Osteoblast (primary cell): Measurements from ENCODE around the gene RSPO3. TPM values are rescaled to one million over a fixed set of nuclear protein-coding genes. Genes with fewer than 3 reads are reported as not detected.
"Not testable (repeated sequence)": the region's sequence is repeated elsewhere in the genome, so short reads cannot be mapped to it uniquely, and the experiment has no call there.

Source experiments
- DNase-seq: peaks from one replicate; pipeline ENCODE4 v3.0.0; 2011; ENCODE audit warnings: low spot score, mixed read lengths; ENCODE audit not compliant: insufficient read length; ENCODE audit errors: missing footprints
- H2AFZ ChIP-seq: 2 replicates; pipeline ENCODE4 v1.6.0; 2011; ENCODE audit warnings: mild to moderate bottlenecking, low read length
- H3K27ac ChIP-seq: 2 replicates; pipeline ENCODE4 v1.5.1; 2011; ENCODE audit warnings: mild to moderate bottlenecking, low read depth, low read length, moderate library complexity
- H3K27me3 ChIP-seq: 2 replicates; pipeline ENCODE4 v1.6.0; 2012; ENCODE audit warnings: mild to moderate bottlenecking, control low read depth, inconsistent platforms, low read length, moderate library complexity; ENCODE audit not compliant: insufficient read depth
- H3K36me3 ChIP-seq: 2 replicates; pipeline ENCODE4 v1.5.1; 2011; ENCODE audit warnings: mild to moderate bottlenecking, low read length, control low read depth, moderate library complexity; ENCODE audit not compliant: insufficient read depth
- H3K4me1 ChIP-seq: 2 replicates; pipeline ENCODE4 v1.5.1; 2011; ENCODE audit warnings: mild to moderate bottlenecking, low read length, control low read depth, moderate library complexity; ENCODE audit not compliant: insufficient read depth
- H3K4me2 ChIP-seq: 2 replicates; pipeline ENCODE4 v1.6.0; 2011; ENCODE audit warnings: mild to moderate bottlenecking, low read length; ENCODE audit not compliant: insufficient read depth
- H3K4me3 ChIP-seq: fragments of 200-600 bp; sonication (generic); 3 replicates; pipeline ENCODE4 v1.5.1; 2012; ENCODE audit warnings: mild to moderate bottlenecking, low read length, inconsistent platforms; ENCODE audit not compliant: insufficient read depth
- H3K79me2 ChIP-seq: 2 replicates; pipeline ENCODE4 v1.6.0; 2012; ENCODE audit warnings: mild to moderate bottlenecking, low read length, control low read depth, inconsistent platforms; ENCODE audit not compliant: insufficient read depth
- H3K9me3 ChIP-seq: 2 replicates; pipeline ENCODE4 v1.5.1; 2011; ENCODE audit warnings: low read depth, low read length, control low read depth
- H4K20me1 ChIP-seq: 2 replicates; pipeline ENCODE4 v1.6.0; 2012; ENCODE audit warnings: mild to moderate bottlenecking, low read length, control low read depth; ENCODE audit not compliant: insufficient read depth
- CTCF ChIP-seq: IDR thresholded peaks from 2 replicates; pipeline ENCODE4 v1.5.1; 2011; ENCODE audit warnings: mild to moderate bottlenecking, low read depth, low read length, moderate library complexity; ENCODE audit errors: extremely low read depth
- total RNA-seq: library from RNA; depleted of rRNA; stranded (reverse); fragments of >200 nt; gene quantifications from 2 replicates; pipeline ENCODE4 v1.2.3, GENCODE V29; 2012

The RSPO3 gene
- total RNA-seq, 1 donor = 1.8 TPM

DNA sequence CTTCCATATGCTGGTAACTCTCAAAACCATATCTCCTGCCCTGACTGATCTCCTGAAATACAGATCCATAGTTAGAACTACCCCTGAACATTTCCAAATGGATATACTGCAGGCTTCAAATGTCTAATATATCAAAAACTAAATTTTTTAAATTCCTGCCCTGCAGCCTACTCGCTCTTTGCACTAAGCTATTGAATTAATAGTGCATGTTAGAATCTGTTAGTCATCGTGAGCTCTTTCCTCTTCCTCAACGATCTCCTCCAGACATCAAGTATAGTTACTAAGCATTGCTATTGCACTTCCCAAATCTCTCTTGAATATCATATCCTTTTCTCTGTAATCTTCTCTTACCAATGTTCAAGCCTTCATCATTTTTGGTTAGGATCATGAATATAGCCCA lies 26.0 kb upstream of the RSPO3 start:
- Histone ChIP-seq H3K4me3 (no peak overlapping the region), H3K27me3 (no peaks in the 10 kb centered on the region), H3K4me1 (no peaks in the 10 kb centered on the region), H3K4me2 (no peak overlapping the region), H2AFZ (no peak overlapping the region), H3K9me3 (no peaks in the 10 kb centered on the region), H3K27ac (no peak overlapping the region), H3K79me2 (no peaks in the 10 kb centered on the region), H3K36me3 (no peaks in the 10 kb centered on the region), H4K20me1 (no peaks in the 10 kb centered on the region)
- DNase-seq = no peak
- TF ChIP-seq CTCF = no peak

GRCh38 chr6:127094791-127095190 lies 23.7 kb upstream of the RSPO3 start:
- TF ChIP-seq CTCF = no peak
- H3K4me2 ChIP-seq = no peak overlapping the region
- H3K79me2 ChIP-seq = no peaks in the 10 kb centered on the region
- no peaks in the 10 kb centered on the region for H3K27me3 ChIP-seq
- no peak for DNase-seq
- no peak overlapping the region for H2AFZ ChIP-seq
- no peaks in the 10 kb centered on the region for H3K9me3 ChIP-seq
- H3K27ac ChIP-seq = no peak overlapping the region
- no peaks in the 10 kb centered on the region for H4K20me1 ChIP-seq
- no peak overlapping the region for H3K4me3 ChIP-seq
- H3K36me3 ChIP-seq = no peaks in the 10 kb centered on the region
- no peaks in the 10 kb centered on the region for H3K4me1 ChIP-seq

- H3K79me2 ChIP-seq = no peaks in the 10 kb centered on the region
- no peak for TF ChIP-seq CTCF
- H3K4me3 ChIP-seq = no peak overlapping the region
- no peaks in the 10 kb centered on the region for H4K20me1 ChIP-seq
- no peak overlapping the region for H3K4me2 ChIP-seq
- no peaks in the 10 kb centered on the region for H3K36me3 ChIP-seq
- DNase-seq = no peak
- no peaks in the 10 kb centered on the region for H3K27me3 ChIP-seq
- H3K9me3 ChIP-seq = no peaks in the 10 kb centered on the region
- H3K27ac ChIP-seq = no peak overlapping the region
- H2AFZ ChIP-seq = no peak overlapping the region
- H3K4me1 ChIP-seq = no peaks in the 10 kb centered on the region
Observed at GRCh38 chr6:127096167-127096566, 22.3 kb upstream of the RSPO3 start.

GRCh38 chr6:127097442-127097841 lies 21.0 kb upstream of the RSPO3 start:
- not testable (repeated sequence) for H3K27ac ChIP-seq, H3K36me3 ChIP-seq, H3K9me3 ChIP-seq, H3K4me2 ChIP-seq, DNase-seq, H3K79me2 ChIP-seq, H2AFZ ChIP-seq, H3K4me3 ChIP-seq, H3K27me3 ChIP-seq, H4K20me1 ChIP-seq, H3K4me1 ChIP-seq
